ENCODE results near the gene MREG. TPM values are rescaled to one million over a fixed set of nuclear protein-coding genes. Genes with fewer than 3 reads are reported as not detected.

Gene MREG
- total and polyA plus RNA-seq, 5 donors from 2014 or later = 0.75 to 10.8 (median 2.4) TPM

DNA sequence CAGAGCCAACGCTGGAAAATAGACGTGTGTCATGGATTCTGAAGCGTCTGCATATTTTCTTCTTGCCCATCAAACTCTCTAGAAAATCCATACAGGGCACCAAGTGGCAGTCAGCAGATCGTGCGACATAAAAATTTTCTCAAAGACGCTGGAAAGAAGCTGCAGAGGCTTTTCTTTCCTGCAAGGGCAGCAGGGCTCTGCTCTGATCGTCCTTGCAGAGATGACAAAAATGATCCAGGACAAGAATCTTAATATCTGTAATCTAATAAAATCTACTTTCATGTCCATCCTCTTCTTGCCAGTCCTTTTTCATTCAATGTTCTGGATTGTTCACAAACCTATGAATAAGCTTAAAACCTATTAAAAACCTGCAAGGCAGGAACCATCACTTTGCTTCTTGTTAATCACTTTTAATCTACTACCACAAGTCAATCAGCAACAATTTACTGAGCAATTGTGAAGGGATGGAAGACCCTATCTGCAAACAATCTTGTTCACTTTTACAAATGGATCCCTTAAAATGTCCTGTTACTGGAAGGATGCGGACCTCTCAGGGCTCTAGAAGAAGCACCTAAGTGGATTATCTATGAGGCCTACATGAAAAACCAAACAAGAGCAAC is 93.6 kb downstream of the MREG start:
- H3K4me1 Mint-ChIP-seq = no peaks in the 10 kb centered on the region
- H3K27me3 Mint-ChIP-seq = peaks cover 21% of the 10 kb centered on the region
- Histone ChIP-seq H3K4me3 (ENCODE audit: low read depth, low read length) (no peak overlapping the region), H3K27me3 (ENCODE audit: control insufficient read depth, insufficient read depth, low read length) (peaks cover 2% of the 10 kb centered on the region), H3K36me3 (ENCODE audit: control insufficient read depth, insufficient read depth, low read length) (no peaks in the 10 kb centered on the region), H3K27ac (ENCODE audit: insufficient read depth, low read length, poor library complexity, severe bottlenecking) (no peak overlapping the region), H3K4me1 (ENCODE audit: control insufficient read depth, insufficient read depth, low read length, poor library complexity, severe bottlenecking) (no peaks in the 10 kb centered on the region), H3K9me3 (ENCODE audit: control insufficient read depth in 2 of 2, low read length in 2 of 2) (no peaks in the 10 kb centered on the region)
- H3K9me3 Mint-ChIP-seq = peaks cover 0 to 3% (median 0%) of the 10 kb centered on the region in 7 donors
- DNase-seq = no peak
- no peak for ATAC-seq (ENCODE audit: low read depth in 2 of 2)
- no peak overlapping the region for H3K27ac Mint-ChIP-seq
- no peak overlapping the region for H3K4me3 Mint-ChIP-seq
- H3K36me3 Mint-ChIP-seq = no peaks in the 10 kb centered on the region

DNA sequence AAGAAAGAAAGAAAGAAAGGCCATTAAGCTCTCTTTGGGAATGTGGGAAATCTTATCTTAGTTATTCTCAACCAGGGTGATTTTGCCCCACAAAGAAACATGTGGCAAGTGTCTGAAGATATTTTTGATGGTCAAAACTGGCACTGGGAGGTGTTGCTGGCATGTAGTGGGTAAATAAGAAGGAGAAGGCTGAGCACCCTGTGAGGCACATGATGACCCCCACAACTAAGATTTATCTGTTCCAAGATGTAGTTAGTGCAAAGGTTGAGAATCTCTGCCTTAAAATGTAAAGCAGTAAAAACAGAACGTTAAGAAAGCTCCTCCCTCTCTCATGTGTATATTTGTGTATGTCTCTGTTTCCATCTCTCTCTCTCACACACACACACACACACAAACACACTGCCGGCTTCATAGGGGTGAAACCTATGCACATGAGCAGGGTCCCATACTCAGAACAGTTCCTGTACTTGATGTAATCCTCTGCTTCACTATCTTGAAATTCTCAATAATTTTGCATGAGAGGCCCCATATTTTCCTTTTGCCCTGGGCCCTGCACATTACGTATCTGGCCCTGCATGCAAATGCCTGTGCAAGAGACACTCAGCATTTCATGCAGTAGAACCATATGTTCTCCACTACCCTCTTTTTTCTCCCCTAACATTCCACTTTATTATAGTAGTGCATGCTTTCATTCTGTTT is 94.3 kb downstream of the MREG start:
- DNase-seq (no peak), ATAC-seq (ENCODE audit: low read depth in 2 of 2) (no peak)
- no peaks in the 10 kb centered on the region for H3K36me3 Mint-ChIP-seq
- no peak overlapping the region for H3K4me3 Mint-ChIP-seq
- no peaks in the 10 kb centered on the region for H3K9me3 ChIP-seq (ENCODE audit: control insufficient read depth in 2 of 2, low read length in 2 of 2)
- H3K4me3 ChIP-seq (ENCODE audit: low read depth, low read length) = no peak overlapping the region
- H3K36me3 ChIP-seq (ENCODE audit: control insufficient read depth, insufficient read depth, low read length) = no peaks in the 10 kb centered on the region
- peaks cover 22% of the 10 kb centered on the region for H3K27me3 Mint-ChIP-seq
- no peaks in the 10 kb centered on the region for H3K4me1 ChIP-seq (ENCODE audit: control insufficient read depth, insufficient read depth, low read length, poor library complexity, severe bottlenecking)
- H3K4me1 Mint-ChIP-seq = no peaks in the 10 kb centered on the region
- H3K27me3 ChIP-seq (ENCODE audit: control insufficient read depth, insufficient read depth, low read length) = peaks cover 2% of the 10 kb centered on the region
- no peak overlapping the region for H3K27ac Mint-ChIP-seq
- no peak overlapping the region for H3K27ac ChIP-seq (ENCODE audit: insufficient read depth, low read length, poor library complexity, severe bottlenecking)
- peaks cover 0 to 3% (median 0%) of the 10 kb centered on the region in 7 donors for H3K9me3 Mint-ChIP-seq

DNA sequence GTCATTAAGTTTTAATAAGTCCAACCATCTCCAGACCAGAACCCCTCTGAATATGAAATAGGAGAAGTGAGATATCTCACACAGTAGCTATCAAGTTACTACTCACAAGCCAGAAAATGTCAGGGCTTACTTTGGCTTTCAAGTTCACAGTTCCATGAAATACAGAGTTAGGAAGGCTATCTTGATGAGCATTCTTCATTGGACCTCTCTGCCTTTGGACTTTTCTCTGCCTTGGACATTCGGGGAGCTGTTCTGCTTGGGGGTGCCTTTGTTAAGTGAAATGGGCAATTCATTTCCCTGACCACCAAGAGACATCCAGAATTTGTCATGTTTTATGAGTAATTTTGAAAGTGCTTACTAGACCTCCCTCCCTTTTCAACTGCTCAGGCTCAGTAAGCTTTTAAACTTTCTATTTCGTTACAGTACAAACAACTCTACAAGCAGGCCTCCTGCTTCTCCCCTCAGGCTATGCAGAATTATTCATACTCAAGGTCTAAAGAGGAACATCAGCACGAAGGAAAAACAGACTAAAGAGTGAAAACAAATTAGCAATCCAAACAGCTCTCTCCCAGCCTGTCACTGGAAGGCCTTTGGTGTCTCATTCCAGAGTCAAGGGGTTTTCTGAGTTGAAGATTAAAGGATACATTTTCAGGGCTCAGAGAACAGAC is 95.3 kb downstream of the MREG start:
- peaks cover 0 to 3% (median 0%) of the 10 kb centered on the region in 7 donors for H3K9me3 Mint-ChIP-seq
- H3K9me3 ChIP-seq (ENCODE audit: control insufficient read depth in 2 of 2, low read length in 2 of 2) = no peaks in the 10 kb centered on the region
- no peaks in the 10 kb centered on the region for H3K4me1 ChIP-seq (ENCODE audit: control insufficient read depth, insufficient read depth, low read length, poor library complexity, severe bottlenecking)
- H3K27me3 ChIP-seq (ENCODE audit: control insufficient read depth, insufficient read depth, low read length) = peaks cover 2% of the 10 kb centered on the region
- H3K4me3 Mint-ChIP-seq = no peak overlapping the region
- no peaks in the 10 kb centered on the region for H3K36me3 Mint-ChIP-seq
- H3K27me3 Mint-ChIP-seq = peaks cover 20% of the 10 kb centered on the region
- no peak for ATAC-seq (ENCODE audit: low read depth in 2 of 2)
- no peaks in the 10 kb centered on the region for H3K36me3 ChIP-seq (ENCODE audit: control insufficient read depth, insufficient read depth, low read length)
- no peak for DNase-seq
- no peak overlapping the region for H3K27ac ChIP-seq (ENCODE audit: insufficient read depth, low read length, poor library complexity, severe bottlenecking)
- H3K4me1 Mint-ChIP-seq = no peaks in the 10 kb centered on the region
- no peak overlapping the region for H3K27ac Mint-ChIP-seq
- H3K4me3 ChIP-seq (ENCODE audit: low read depth, low read length) = no peak overlapping the region

DNA sequence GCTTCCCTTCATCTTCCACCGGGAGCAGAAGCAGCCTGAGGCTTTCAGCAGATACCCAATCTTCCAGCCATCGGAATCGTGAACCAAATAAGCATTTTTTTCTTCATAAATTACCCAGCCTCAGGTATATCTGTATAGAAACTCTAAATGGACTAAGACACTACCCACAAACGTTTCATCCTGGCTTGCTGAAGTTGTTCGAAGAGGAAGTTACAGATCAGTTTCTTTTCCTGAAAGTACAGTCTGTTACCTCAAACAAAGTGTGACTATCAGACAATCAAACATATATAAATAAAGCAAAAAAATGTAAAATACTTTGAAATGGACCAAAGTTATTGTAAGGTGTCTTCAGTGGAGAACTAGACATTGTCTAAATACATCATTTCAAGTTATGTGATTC is 97.9 kb downstream of the MREG start:
- ATAC-seq (ENCODE audit: low read depth in 2 of 2) = no peak
- peaks cover 9% of the 10 kb centered on the region for H3K27me3 Mint-ChIP-seq
- peaks cover 7% of the 10 kb centered on the region for H3K27me3 ChIP-seq (ENCODE audit: control insufficient read depth, insufficient read depth, low read length)
- H3K9me3 ChIP-seq (ENCODE audit: control insufficient read depth in 2 of 2, low read length in 2 of 2) = no peaks in the 10 kb centered on the region
- no peaks in the 10 kb centered on the region for H3K4me1 ChIP-seq (ENCODE audit: control insufficient read depth, insufficient read depth, low read length, poor library complexity, severe bottlenecking)
- H3K9me3 Mint-ChIP-seq = peaks cover 0 to 2% (median 0%) of the 10 kb centered on the region in 7 donors
- no peak for DNase-seq
- no peak overlapping the region for H3K4me3 ChIP-seq (ENCODE audit: low read depth, low read length)
- no peaks in the 10 kb centered on the region for H3K36me3 Mint-ChIP-seq
- H3K27ac ChIP-seq (ENCODE audit: insufficient read depth, low read length, poor library complexity, severe bottlenecking) = no peak overlapping the region
- no peaks in the 10 kb centered on the region for H3K4me1 Mint-ChIP-seq
- H3K36me3 ChIP-seq (ENCODE audit: control insufficient read depth, insufficient read depth, low read length) = no peaks in the 10 kb centered on the region
- H3K4me3 Mint-ChIP-seq = no peak overlapping the region
- no peak overlapping the region for H3K27ac Mint-ChIP-seq

DNA sequence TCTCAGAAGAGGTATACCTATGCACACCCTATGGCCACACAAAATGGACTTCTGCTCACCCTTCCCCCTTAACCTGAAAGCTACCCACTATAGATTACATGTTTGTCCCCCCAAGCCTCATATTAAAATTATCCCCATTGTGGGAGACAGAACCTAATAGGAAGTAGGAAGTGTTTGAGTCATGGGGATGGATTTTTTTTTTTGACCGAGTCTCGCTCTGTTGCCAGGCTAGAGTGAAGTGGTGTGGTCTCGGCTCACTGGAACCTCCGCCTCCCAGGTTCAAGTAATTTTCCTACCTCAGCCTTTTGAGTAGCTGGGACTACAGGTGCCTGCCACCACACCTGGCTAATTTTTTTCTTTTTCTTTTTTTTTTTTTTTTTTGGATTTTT is 98.6 kb downstream of the MREG start:
- no peak overlapping the region for H3K4me3 Mint-ChIP-seq
- peaks cover 11% of the 10 kb centered on the region for H3K27me3 Mint-ChIP-seq
- Histone ChIP-seq H3K36me3 (ENCODE audit: control insufficient read depth, insufficient read depth, low read length) (no peaks in the 10 kb centered on the region), H3K9me3 (ENCODE audit: control insufficient read depth in 2 of 2, low read length in 2 of 2) (no peaks in the 10 kb centered on the region), H3K4me1 (ENCODE audit: control insufficient read depth, insufficient read depth, low read length, poor library complexity, severe bottlenecking) (no peaks in the 10 kb centered on the region), H3K27ac (ENCODE audit: insufficient read depth, low read length, poor library complexity, severe bottlenecking) (no peak overlapping the region), H3K4me3 (ENCODE audit: low read depth, low read length) (no peak overlapping the region), H3K27me3 (ENCODE audit: control insufficient read depth, insufficient read depth, low read length) (peaks cover 7% of the 10 kb centered on the region)
- peaks cover 0 to 2% (median 0%) of the 10 kb centered on the region in 7 donors for H3K9me3 Mint-ChIP-seq
- no peaks in the 10 kb centered on the region for H3K36me3 Mint-ChIP-seq
- ATAC-seq (ENCODE audit: low read depth in 2 of 2) (no peak), DNase-seq (no peak)
- no peak overlapping the region for H3K27ac Mint-ChIP-seq
- H3K4me1 Mint-ChIP-seq = no peaks in the 10 kb centered on the region

DNA sequence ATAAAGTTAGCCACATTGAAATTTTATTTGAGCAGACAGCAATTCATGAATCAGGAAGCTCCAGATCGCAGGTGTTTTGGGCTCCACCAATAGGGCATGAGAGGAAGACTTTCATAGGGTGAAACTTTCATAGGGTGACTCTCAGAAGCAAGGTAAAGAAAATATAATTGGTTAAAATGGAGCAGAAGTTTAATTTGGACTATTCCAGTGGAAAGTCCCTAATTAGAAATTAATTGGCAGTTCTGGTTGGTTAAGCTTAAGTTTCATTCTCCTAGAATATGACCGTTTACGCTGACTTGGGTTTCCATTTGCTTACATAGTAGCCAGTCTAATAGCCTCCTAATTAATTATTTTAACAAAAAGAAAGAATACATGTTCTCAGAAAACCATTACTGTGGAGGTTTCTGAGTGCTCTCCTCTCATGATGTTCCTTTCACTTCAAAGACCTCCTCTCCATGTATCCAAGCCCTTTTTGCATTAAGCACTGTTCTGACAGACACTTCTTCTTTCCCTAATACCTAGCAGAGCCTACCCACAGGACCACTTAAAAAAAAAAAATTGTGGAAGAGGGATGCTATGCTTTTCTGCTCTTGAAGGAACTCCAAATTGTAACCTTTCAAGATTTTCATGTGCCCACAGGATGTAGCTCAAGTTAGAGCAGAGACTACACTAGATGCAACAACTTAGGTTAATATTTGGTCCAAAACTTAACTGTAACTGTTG is 99.1 kb downstream of the MREG start:
- Mint-ChIP-seq H3K27ac (no peak overlapping the region), H3K9me3 (peaks cover 0 to 2% (median 0%) of the 10 kb centered on the region in 7 donors), H3K27me3 (peaks cover 14% of the 10 kb centered on the region), H3K4me1 (no peaks in the 10 kb centered on the region), H3K4me3 (no peak overlapping the region), H3K36me3 (no peaks in the 10 kb centered on the region)
- ATAC-seq (ENCODE audit: low read depth in 2 of 2) (no peak), DNase-seq (no peak)
- no peaks in the 10 kb centered on the region for H3K36me3 ChIP-seq (ENCODE audit: control insufficient read depth, insufficient read depth, low read length)
- no peaks in the 10 kb centered on the region for H3K4me1 ChIP-seq (ENCODE audit: control insufficient read depth, insufficient read depth, low read length, poor library complexity, severe bottlenecking)
- no peak overlapping the region for H3K27ac ChIP-seq (ENCODE audit: insufficient read depth, low read length, poor library complexity, severe bottlenecking)
- H3K9me3 ChIP-seq (ENCODE audit: control insufficient read depth in 2 of 2, low read length in 2 of 2) = no peaks in the 10 kb centered on the region
- H3K27me3 ChIP-seq (ENCODE audit: control insufficient read depth, insufficient read depth, low read length) = peaks cover 7% of the 10 kb centered on the region
- no peak overlapping the region for H3K4me3 ChIP-seq (ENCODE audit: low read depth, low read length)

DNA sequence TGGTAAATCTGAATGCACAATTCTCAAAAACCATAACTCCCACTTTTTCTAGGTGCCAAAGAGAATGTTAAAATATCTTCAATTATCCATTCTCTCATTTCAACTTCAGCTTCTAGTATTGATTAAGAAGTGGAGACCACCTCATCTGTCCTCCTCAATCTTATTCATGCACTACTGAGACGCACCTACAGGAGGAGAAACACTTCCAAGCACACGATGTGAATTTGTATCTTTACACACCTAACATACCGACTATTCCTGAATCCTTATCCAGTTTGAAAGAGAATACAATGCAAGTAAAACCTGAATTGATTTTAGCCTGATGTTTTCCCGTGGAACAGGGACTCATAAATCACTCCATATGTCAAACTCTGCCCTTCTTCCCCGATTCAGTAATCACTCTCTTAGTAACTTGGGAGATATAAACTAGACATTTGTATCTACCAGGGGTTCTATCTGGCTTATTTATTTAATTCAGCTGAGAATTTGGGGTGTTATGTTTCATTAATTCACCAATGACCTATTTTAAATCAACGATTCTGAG is 101.0 kb downstream of the MREG start:
- H3K36me3 Mint-ChIP-seq = no peaks in the 10 kb centered on the region
- no peak overlapping the region for H3K27ac Mint-ChIP-seq
- ATAC-seq (ENCODE audit: low read depth in 2 of 2) (no peak), DNase-seq (no peak)
- H3K4me3 ChIP-seq (ENCODE audit: low read depth, low read length) = no peak overlapping the region
- H3K27me3 Mint-ChIP-seq = peaks cover 22% of the 10 kb centered on the region
- no peaks in the 10 kb centered on the region for H3K4me1 Mint-ChIP-seq
- H3K9me3 ChIP-seq (ENCODE audit: control insufficient read depth in 2 of 2, low read length in 2 of 2) = no peaks in the 10 kb centered on the region
- peaks cover 7% of the 10 kb centered on the region for H3K27me3 ChIP-seq (ENCODE audit: control insufficient read depth, insufficient read depth, low read length)
- peaks cover 0 to 2% (median 0%) of the 10 kb centered on the region in 7 donors for H3K9me3 Mint-ChIP-seq
- no peaks in the 10 kb centered on the region for H3K36me3 ChIP-seq (ENCODE audit: control insufficient read depth, insufficient read depth, low read length)
- no peaks in the 10 kb centered on the region for H3K4me1 ChIP-seq (ENCODE audit: control insufficient read depth, insufficient read depth, low read length, poor library complexity, severe bottlenecking)
- no peak overlapping the region for H3K4me3 Mint-ChIP-seq
- no peak overlapping the region for H3K27ac ChIP-seq (ENCODE audit: insufficient read depth, low read length, poor library complexity, severe bottlenecking)
